Caco-2 (cell line): ENCODE data around the gene CLDN18. TPM values are rescaled to one million over a fixed set of nuclear protein-coding genes. Genes with fewer than 3 reads are reported as not detected.

Source experiments
- BruUV-seq: library from RNA; stranded (reverse); fragments of 400-500 nt; replicated peaks from 2 replicates; lab custom pipeline; 2021; lab: Mats Ljungman, UMichigan
- CTCF ChIA-PET: fragments of 300-600 bp; sonication (Branson Sonifier 250); formaldehyde crosslinking; loops from one replicate; lab custom pipeline; 2022; ENCODE audit warnings: antibody characterized with exemption; lab: Charles Lee
- POLR2A ChIA-PET: fragments of 300-600 bp; sonication (Branson Sonifier 250); formaldehyde crosslinking; loops from one replicate; lab custom pipeline; 2022; ENCODE audit warnings: antibody characterized with exemption; lab: Charles Lee
- DNase-seq, 2 experiments: peaks; one replicate each; pipeline versions ENCODE4 v3.0.0 to v3.0.0-alpha.2; 2020 to 2022
- H3K27me3 ChIP-seq: replicated peaks from 2 replicates; pipeline ENCODE4 v1.6.0; 2011; ENCODE audit warnings: low read length; ENCODE audit not compliant: control insufficient read depth, insufficient read depth
- H3K36me3 ChIP-seq: 2 replicates; pipeline ENCODE4 v1.5.1; 2011; ENCODE audit warnings: low read length; ENCODE audit not compliant: control insufficient read depth, insufficient read depth
- H3K4me1 ChIP-seq: fragments of 250-450 bp; sonication (Bioruptor Pico); 2 replicates; pipeline ENCODE4 v1.5.1; 2020; ENCODE audit warnings: mild to moderate bottlenecking
- H3K4me3 ChIP-seq: 2 replicates; pipeline ENCODE4 v1.5.1; 2011; ENCODE audit warnings: low read depth, mild to moderate bottlenecking, control low read depth, low read length
- H3K9me3 ChIP-seq: fragments of 250-450 bp; sonication (Bioruptor Pico); 2 replicates; pipeline ENCODE4 v1.5.1; 2020; ENCODE audit warnings: mild to moderate bottlenecking, moderate library complexity
- H3K27ac Mint-ChIP-seq: one replicate; pipeline ENCODE4 v1.8.0; 2022; ENCODE audit warnings: mixed read lengths; ENCODE audit not compliant: unreplicated experiment
- H3K27me3 Mint-ChIP-seq: one replicate; pipeline ENCODE4 v1.8.0; 2022; ENCODE audit warnings: mixed read lengths; ENCODE audit not compliant: insufficient read depth, unreplicated experiment
- H3K36me3 Mint-ChIP-seq: one replicate; pipeline ENCODE4 v1.8.0; 2022; ENCODE audit warnings: mild to moderate bottlenecking, mixed read lengths; ENCODE audit not compliant: insufficient read depth, unreplicated experiment
- H3K4me1 Mint-ChIP-seq: one replicate; pipeline ENCODE4 v1.8.0; 2022; ENCODE audit warnings: low read depth, mixed read lengths; ENCODE audit not compliant: unreplicated experiment
- H3K4me3 Mint-ChIP-seq: one replicate; pipeline ENCODE4 v1.8.0; 2022; ENCODE audit warnings: mild to moderate bottlenecking, moderate library complexity, mixed read lengths; ENCODE audit not compliant: unreplicated experiment
- H3K9me3 Mint-ChIP-seq: one replicate; pipeline ENCODE4 v1.8.0; 2022; ENCODE audit warnings: mixed read lengths; ENCODE audit not compliant: unreplicated experiment
- intact Hi-C: fragments of 100-400 bp; cut with micrococcal nuclease; formaldehyde crosslinking; loops from one replicate; pipeline ENCODE4 v1.10.0; 2022; ENCODE audit not compliant: unreplicated experiment
- total RNA-seq: library from RNA; stranded (reverse); gene quantifications from 2 replicates; pipeline ENCODE4 v1.2.3, GENCODE V29; 2022
- TF ChIP-seq, protein P1 (sequence below), 2 experiments: fragments of 200-600 bp in 1 of 2; IDR thresholded peaks; 1 replicate in 1 of 2; 2 replicates in 1 of 2; pipeline versions ENCODE4 v1.5.1 to v1.8.0; 2011 to 2022; ENCODE audit warnings: antibody characterized with exemption in 1 of 2, control low read depth in 1 of 2, inconsistent platforms in 1 of 2, low read depth in 1 of 2, low read length in 1 of 2, mild to moderate bottlenecking in 1 of 2, moderate library complexity in 1 of 2; ENCODE audit not compliant: insufficient read depth in 1 of 2, severe bottlenecking in 1 of 2, unreplicated experiment in 1 of 2

Gene CLDN18
- total RNA-seq, 1 experiment from 2014 or later, result not detected

DNA sequence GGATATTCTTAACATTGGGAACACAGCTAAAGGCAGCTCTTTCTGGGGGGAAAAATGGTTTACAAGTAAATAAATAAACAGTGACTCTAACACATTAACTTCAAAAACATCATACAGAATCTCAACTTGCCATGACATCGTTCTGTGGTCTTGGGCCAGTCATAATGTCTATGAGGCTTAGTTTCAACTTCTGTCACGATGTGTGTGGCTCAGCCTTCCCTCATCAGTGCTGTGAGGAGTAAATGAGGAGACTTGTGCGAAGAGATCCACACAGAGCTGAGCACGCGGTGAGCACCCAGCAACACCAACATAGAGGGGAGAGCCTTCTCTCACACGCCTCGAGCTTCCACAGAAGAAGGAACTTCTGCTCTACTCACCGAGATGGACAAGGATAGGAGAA is 56.4 kb downstream of the CLDN18 start:
- Histone ChIP-seq H3K36me3 (no peaks in the 10 kb centered on the region), H3K9me3 (no peaks in the 10 kb centered on the region), H3K27me3 (no peaks in the 10 kb centered on the region), H3K4me1 (no peaks in the 10 kb centered on the region), H3K4me3 (no peak overlapping the region)
- TF ChIP-seq, protein P1, sequence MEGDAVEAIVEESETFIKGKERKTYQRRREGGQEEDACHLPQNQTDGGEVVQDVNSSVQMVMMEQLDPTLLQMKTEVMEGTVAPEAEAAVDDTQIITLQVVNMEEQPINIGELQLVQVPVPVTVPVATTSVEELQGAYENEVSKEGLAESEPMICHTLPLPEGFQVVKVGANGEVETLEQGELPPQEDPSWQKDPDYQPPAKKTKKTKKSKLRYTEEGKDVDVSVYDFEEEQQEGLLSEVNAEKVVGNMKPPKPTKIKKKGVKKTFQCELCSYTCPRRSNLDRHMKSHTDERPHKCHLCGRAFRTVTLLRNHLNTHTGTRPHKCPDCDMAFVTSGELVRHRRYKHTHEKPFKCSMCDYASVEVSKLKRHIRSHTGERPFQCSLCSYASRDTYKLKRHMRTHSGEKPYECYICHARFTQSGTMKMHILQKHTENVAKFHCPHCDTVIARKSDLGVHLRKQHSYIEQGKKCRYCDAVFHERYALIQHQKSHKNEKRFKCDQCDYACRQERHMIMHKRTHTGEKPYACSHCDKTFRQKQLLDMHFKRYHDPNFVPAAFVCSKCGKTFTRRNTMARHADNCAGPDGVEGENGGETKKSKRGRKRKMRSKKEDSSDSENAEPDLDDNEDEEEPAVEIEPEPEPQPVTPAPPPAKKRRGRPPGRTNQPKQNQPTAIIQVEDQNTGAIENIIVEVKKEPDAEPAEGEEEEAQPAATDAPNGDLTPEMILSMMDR (IDR thresholded peaks at IDR 0.05; ENCODE audit: insufficient read depth in 1 of 2, low read depth in 1 of 2, low read length in 1 of 2, severe bottlenecking in 1 of 2, unreplicated experiment in 1 of 2), result no peak
- Mint-ChIP-seq H3K36me3 (no peaks in the 10 kb centered on the region), H3K27ac (no peak overlapping the region), H3K27me3 (no peaks in the 10 kb centered on the region), H3K4me1 (no peaks in the 10 kb centered on the region), H3K4me3 (no peak overlapping the region), H3K9me3 (no peaks in the 10 kb centered on the region)
- CTCF ChIA-PET, result interaction anchor here (0.8 to 1.2 kb wide), 2 partner anchors 52 kb away, joined by 3 to 4 read pairs; no protein-coding TSS in a partner anchor
- POLR2A ChIA-PET, result no interaction called here
- intact Hi-C loops, result loop anchor here (10.0 kb wide), 1 partner anchor 268 kb away; no protein-coding TSS in a partner anchor
- DNase-seq, result no peak
- no TSS peak for BruUV-seq

DNA sequence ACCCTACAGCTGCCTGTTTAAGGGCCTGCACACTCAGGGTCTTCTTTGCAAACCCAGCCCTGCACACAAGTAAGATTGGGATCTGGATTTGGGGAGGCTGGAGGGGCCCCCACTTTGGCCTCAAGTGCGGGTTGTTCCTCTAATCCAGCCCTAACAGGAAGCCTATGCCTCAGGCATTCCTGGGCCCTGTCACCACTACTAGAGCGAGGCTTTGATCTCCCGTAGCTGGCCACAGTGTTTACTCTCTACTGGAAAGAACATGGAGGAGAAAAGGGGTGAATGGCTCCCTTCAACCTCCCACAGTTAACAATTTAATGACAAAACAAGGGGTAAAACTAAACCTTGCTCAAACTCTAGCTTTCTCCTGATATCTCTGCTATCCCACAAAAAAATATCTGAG is 57.0 kb downstream of the CLDN18 start:
- ChIA-PET CTCF (interaction anchor here (0.8 kb wide), 1 partner anchor 52 kb away, joined by 3 read pairs; no protein-coding TSS in a partner anchor), POLR2A (no interaction called here)
- Mint-ChIP-seq H3K36me3 (no peaks in the 10 kb centered on the region), H3K4me3 (no peak overlapping the region), H3K27ac (no peak overlapping the region), H3K27me3 (no peaks in the 10 kb centered on the region), H3K9me3 (no peaks in the 10 kb centered on the region), H3K4me1 (no peaks in the 10 kb centered on the region)
- TF ChIP-seq, protein P1 (IDR thresholded peaks at IDR 0.05; ENCODE audit: insufficient read depth in 1 of 2, low read depth in 1 of 2, low read length in 1 of 2, severe bottlenecking in 1 of 2, unreplicated experiment in 1 of 2), result no peak
- no peaks in the 10 kb centered on the region for H3K9me3 ChIP-seq
- H3K27me3 ChIP-seq, result no peaks in the 10 kb centered on the region
- H3K36me3 ChIP-seq, result no peaks in the 10 kb centered on the region
- no TSS peak for BruUV-seq
- no peak overlapping the region for H3K4me3 ChIP-seq
- no peak for DNase-seq
- intact Hi-C loops, result loop anchor here (10.0 kb wide), 1 partner anchor 268 kb away; no protein-coding TSS in a partner anchor
- H3K4me1 ChIP-seq, result no peaks in the 10 kb centered on the region

DNA sequence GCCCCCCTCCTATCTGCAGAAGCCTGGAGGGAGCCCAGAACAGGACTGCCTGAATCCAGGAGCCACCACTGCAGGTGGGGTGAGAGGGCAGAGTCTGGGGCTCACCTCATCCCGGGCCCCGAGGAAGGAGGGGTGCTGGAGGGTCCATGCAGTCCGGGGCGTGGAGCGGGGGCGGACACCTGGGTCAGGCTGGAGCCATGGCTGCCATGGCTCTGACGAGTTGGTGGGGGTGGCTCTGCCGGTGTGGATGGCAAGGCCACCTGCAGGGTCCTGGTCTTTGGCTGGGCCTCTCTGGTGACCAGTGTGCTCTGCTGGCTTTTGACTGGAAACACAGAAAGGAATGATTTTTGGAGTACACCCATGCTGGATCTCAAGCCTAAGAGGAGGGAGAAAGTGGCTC is 58.1 kb downstream of the CLDN18 start:
- Mint-ChIP-seq H3K27ac (no peak overlapping the region), H3K9me3 (no peaks in the 10 kb centered on the region), H3K4me3 (no peak overlapping the region), H3K36me3 (no peaks in the 10 kb centered on the region), H3K4me1 (no peaks in the 10 kb centered on the region), H3K27me3 (no peaks in the 10 kb centered on the region)
- no TSS peak for BruUV-seq
- ChIA-PET CTCF (no interaction called here), POLR2A (no interaction called here)
- no peaks in the 10 kb centered on the region for H3K4me1 ChIP-seq
- H3K27me3 ChIP-seq, result no peaks in the 10 kb centered on the region
- no peaks in the 10 kb centered on the region for H3K36me3 ChIP-seq
- intact Hi-C loops, result loop anchor here (1.0 to 10.0 kb wide), 3 partner anchors 29 to 267 kb away; no protein-coding TSS in a partner anchor
- H3K4me3 ChIP-seq, result no peak overlapping the region
- TF ChIP-seq, protein P1 (IDR thresholded peaks at IDR 0.05; ENCODE audit: insufficient read depth in 1 of 2, low read depth in 1 of 2, low read length in 1 of 2, severe bottlenecking in 1 of 2, unreplicated experiment in 1 of 2), result no peak
- DNase-seq, result no peak
- H3K9me3 ChIP-seq, result no peaks in the 10 kb centered on the region
